GM12878 (cell line): Measurements from ENCODE around the gene YIF1A.

Experiments used
- CEBPB ChIP-seq, 2 experiments: fragments of 150-350 bp in 1 of 2; IDR thresholded peaks; 2 replicates each; pipeline ENCODE4 v1.6.1; 2012 to 2014; ENCODE audit warnings: low read depth in 2 of 2, low read length in 2 of 2, borderline replicate concordance in 1 of 2, inconsistent platforms in 1 of 2
- CTCF ChIP-seq, 3 experiments: IDR thresholded peaks in 2 of 3; conservative IDR thresholded peaks in 1 of 3; 2 replicates each; pipeline ENCODE4 v1.5.1; 2011; ENCODE audit warnings: low read depth in 3 of 3, low read length in 3 of 3, mild to moderate bottlenecking in 3 of 3, control low read depth in 2 of 3, moderate library complexity in 2 of 3, inconsistent platforms in 1 of 3, mixed read lengths in 1 of 3; ENCODE audit not compliant: control insufficient read depth in 2 of 3, insufficient read depth in 1 of 3; ENCODE audit errors: extremely low read depth in 1 of 3
- EP300 ChIP-seq, 2 experiments: fragments of 150-350 bp in 1 of 2; IDR thresholded peaks; 2 replicates each; pipeline ENCODE4 v1.6.1; 2011 to 2012; ENCODE audit warnings: low read depth in 2 of 2, low read length in 2 of 2, borderline replicate concordance in 1 of 2, improper control_type of control experiment in 1 of 2, inconsistent platforms in 1 of 2; ENCODE audit not compliant: control insufficient read depth in 1 of 2
- EZH2 ChIP-seq: IDR thresholded peaks from 2 replicates; pipeline ENCODE4 v1.6.1; 2012; ENCODE audit warnings: low read depth, mild to moderate bottlenecking, control low read depth, inconsistent platforms, low read length, borderline replicate concordance; ENCODE audit not compliant: control insufficient read depth
- HDAC6 ChIP-seq: fragments of 200-600 bp; sonication (generic); IDR thresholded peaks from one replicate; pipeline ENCODE4 v1.8.0; 2017; ENCODE audit warnings: antibody characterized with exemption; ENCODE audit not compliant: unreplicated experiment
- KDM1A ChIP-seq: fragments of 200-600 bp; sonication (generic); IDR thresholded peaks from 2 replicates; pipeline ENCODE4 v1.6.1; 2016; ENCODE audit warnings: borderline replicate concordance
- RAD51 ChIP-seq: fragments of 450-650 bp; IDR thresholded peaks from 2 replicates; pipeline ENCODE4 v1.6.1; 2016; ENCODE audit warnings: moderate library complexity, mild to moderate bottlenecking, inconsistent platforms
- SMAD1 ChIP-seq: fragments of 450-650 bp; IDR thresholded peaks from 2 replicates; pipeline ENCODE4 v1.6.1; 2018; ENCODE audit warnings: mild to moderate bottlenecking, low read depth; ENCODE audit not compliant: partially characterized antibody
- SMC3 ChIP-seq: IDR thresholded peaks from 2 replicates; pipeline ENCODE4 v1.6.1; 2011; ENCODE audit warnings: low read length, improper control_type of control experiment, borderline replicate concordance
- TF ChIP-seq, protein P1 (sequence below): IDR thresholded peaks from 2 replicates; pipeline ENCODE4 v1.6.1; 2012; ENCODE audit warnings: low read depth, low read length, improper control_type of control experiment

- no peak for TF ChIP-seq HDAC6
- no peak for TF ChIP-seq EZH2
- TF ChIP-seq CEBPB (IDR thresholded peaks at IDR 0.05; ENCODE audit: borderline replicate concordance in 1 of 2, low read depth in 2 of 2, low read length in 2 of 2): no peak
- TF ChIP-seq SMC3: no peak
- TF ChIP-seq CTCF (IDR thresholded peaks at IDR 0.05 in 2 of 3, conservative IDR thresholded peaks at IDR 0.05 in 1 of 3; ENCODE audit: control insufficient read depth in 2 of 3, extremely low read depth in 1 of 3, insufficient read depth in 1 of 3, low read depth in 3 of 3, low read length in 3 of 3): no peak
- no peak for TF ChIP-seq RAD51
- TF ChIP-seq KDM1A: no peak
- no peak for TF ChIP-seq SMAD1
- TF ChIP-seq EP300 (IDR thresholded peaks at IDR 0.05; ENCODE audit: borderline replicate concordance in 1 of 2, control insufficient read depth in 1 of 2, low read depth in 2 of 2, low read length in 2 of 2): no peak
- TF ChIP-seq, protein P1, sequence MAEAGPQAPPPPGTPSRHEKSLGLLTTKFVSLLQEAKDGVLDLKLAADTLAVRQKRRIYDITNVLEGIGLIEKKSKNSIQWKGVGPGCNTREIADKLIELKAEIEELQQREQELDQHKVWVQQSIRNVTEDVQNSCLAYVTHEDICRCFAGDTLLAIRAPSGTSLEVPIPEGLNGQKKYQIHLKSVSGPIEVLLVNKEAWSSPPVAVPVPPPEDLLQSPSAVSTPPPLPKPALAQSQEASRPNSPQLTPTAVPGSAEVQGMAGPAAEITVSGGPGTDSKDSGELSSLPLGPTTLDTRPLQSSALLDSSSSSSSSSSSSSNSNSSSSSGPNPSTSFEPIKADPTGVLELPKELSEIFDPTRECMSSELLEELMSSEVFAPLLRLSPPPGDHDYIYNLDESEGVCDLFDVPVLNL: no peak
Measured at GRCh38 chr11:66334605-66335442, 45.9 kb upstream of the YIF1A start.
